ENCODE measurements around the gene TMEM243.

TMEM243 gene

GRCh38 chr7:87199700-87200450 is 19.7 kb downstream of the TMEM243 start:
- Mint-ChIP-seq H3K36me3 (peaks cover 68% of the 10 kb centered on the region), H3K9me3 (peaks cover 3% of the 10 kb centered on the region), H3K27me3 (no peaks in the 10 kb centered on the region), H3K4me1 (peaks cover 61% of the 10 kb centered on the region), H3K27ac (peak overlapping the region; percentile 29), H3K4me3 (no peak overlapping the region)
- ATAC-seq = no peak

GRCh38 chr7:87199241-87199640 is 20.3 kb downstream of the TMEM243 start:
- ATAC-seq = no peak
- Mint-ChIP-seq H3K36me3 (peaks cover 62% of the 10 kb centered on the region), H3K9me3 (peaks cover 3% of the 10 kb centered on the region), H3K27me3 (no peaks in the 10 kb centered on the region), H3K4me3 (no peak overlapping the region), H3K27ac (peak overlapping the region; percentile 29), H3K4me1 (peaks cover 61% of the 10 kb centered on the region)

- Mint-ChIP-seq H3K4me1 (peaks cover 34% of the 10 kb centered on the region), H3K36me3 (peaks cover 39% of the 10 kb centered on the region), H3K4me3 (no peak overlapping the region), H3K9me3 (no peaks in the 10 kb centered on the region), H3K27me3 (no peaks in the 10 kb centered on the region), H3K27ac (peak overlapping the region; percentile 35)
- no peak for ATAC-seq
These were observed 25.6 kb downstream of the TMEM243 start for GRCh38 chr7:87193912-87194311.

- Mint-ChIP-seq H3K4me1 (peaks cover 33% of the 10 kb centered on the region), H3K9me3 (no peaks in the 10 kb centered on the region), H3K36me3 (peaks cover 44% of the 10 kb centered on the region), H3K4me3 (no peak overlapping the region), H3K27me3 (no peaks in the 10 kb centered on the region), H3K27ac (peak overlapping the region; percentile 35)
- no peak for ATAC-seq
These were observed 26.6 kb downstream of the TMEM243 start for GRCh38 chr7:87192784-87193487.

- peaks cover 43% of the 10 kb centered on the region for H3K36me3 Mint-ChIP-seq
- peak overlapping the region; percentile 40 for H3K27ac Mint-ChIP-seq
- no peaks in the 10 kb centered on the region for H3K27me3 Mint-ChIP-seq
These were observed 28.7 kb downstream of the TMEM243 start for GRCh38 chr7:87190783-87191182.

GRCh38 chr7:87188930-87189329 is 30.6 kb downstream of the TMEM243 start:
- no peaks in the 10 kb centered on the region for H3K9me3 Mint-ChIP-seq
- ATAC-seq = no peak
- no peaks in the 10 kb centered on the region for H3K27me3 Mint-ChIP-seq

More at GRCh38 chr7:87190783-87191182, 28.7 kb downstream of the TMEM243 start:
- H3K9me3 Mint-ChIP-seq = no peaks in the 10 kb centered on the region
- ATAC-seq = no peak
- H3K4me3 Mint-ChIP-seq = no peak overlapping the region
- H3K4me1 Mint-ChIP-seq = peaks cover 27% of the 10 kb centered on the region

GRCh38 chr7:87187120-87187519 is 32.4 kb downstream of the TMEM243 start:
- Mint-ChIP-seq H3K4me3 (no peak overlapping the region), H3K9me3 (no peaks in the 10 kb centered on the region), H3K4me1 (peaks cover 25% of the 10 kb centered on the region), H3K36me3 (peaks cover 46% of the 10 kb centered on the region), H3K27ac (no peak overlapping the region), H3K27me3 (no peaks in the 10 kb centered on the region)
- no peak for ATAC-seq

More at GRCh38 chr7:87188930-87189329, 30.6 kb downstream of the TMEM243 start:
- H3K27ac Mint-ChIP-seq = peak overlapping the region; percentile 40
- H3K4me3 Mint-ChIP-seq = no peak overlapping the region
- H3K4me1 Mint-ChIP-seq = peaks cover 30% of the 10 kb centered on the region
- peaks cover 52% of the 10 kb centered on the region for H3K36me3 Mint-ChIP-seq

- Mint-ChIP-seq H3K36me3 (peaks cover 43% of the 10 kb centered on the region), H3K4me3 (no peak overlapping the region), H3K9me3 (no peaks in the 10 kb centered on the region), H3K27ac (no peak overlapping the region), H3K4me1 (peaks cover 12% of the 10 kb centered on the region), H3K27me3 (no peaks in the 10 kb centered on the region)
- ATAC-seq = no peak
These were observed 40.4 kb downstream of the TMEM243 start for GRCh38 chr7:87179180-87179579.

GRCh38 chr7:87178320-87178719 is 41.2 kb downstream of the TMEM243 start:
- Mint-ChIP-seq H3K27ac (no peak overlapping the region), H3K36me3 (peaks cover 42% of the 10 kb centered on the region), H3K9me3 (no peaks in the 10 kb centered on the region), H3K4me1 (peaks cover 6% of the 10 kb centered on the region), H3K4me3 (no peak overlapping the region), H3K27me3 (no peaks in the 10 kb centered on the region)
- ATAC-seq = no peak

GRCh38 chr7:87173471-87173870 is 46.1 kb downstream of the TMEM243 start:
- H3K27ac Mint-ChIP-seq = peak overlapping the region; percentile 17

GRCh38 chr7:87171282-87171934 is 48.1 kb downstream of the TMEM243 start:
- Mint-ChIP-seq H3K27me3 (no peaks in the 10 kb centered on the region), H3K4me3 (no peak overlapping the region), H3K4me1 (peaks cover 16% of the 10 kb centered on the region), H3K9me3 (no peaks in the 10 kb centered on the region), H3K27ac (no peak overlapping the region), H3K36me3 (peaks cover 64% of the 10 kb centered on the region)
- ATAC-seq = no peak

More at GRCh38 chr7:87173471-87173870, 46.1 kb downstream of the TMEM243 start:
- H3K36me3 Mint-ChIP-seq = peaks cover 59% of the 10 kb centered on the region
- no peak for ATAC-seq
- H3K27me3 Mint-ChIP-seq = no peaks in the 10 kb centered on the region
- H3K9me3 Mint-ChIP-seq = no peaks in the 10 kb centered on the region
- peaks cover 19% of the 10 kb centered on the region for H3K4me1 Mint-ChIP-seq
- no peak overlapping the region for H3K4me3 Mint-ChIP-seq

GRCh38 chr7:87170828-87171227 is 48.7 kb downstream of the TMEM243 start:
- no peak for ATAC-seq
- Mint-ChIP-seq H3K9me3 (no peaks in the 10 kb centered on the region), H3K27ac (peak overlapping the region; percentile 3), H3K27me3 (no peaks in the 10 kb centered on the region), H3K4me3 (no peak overlapping the region), H3K36me3 (peaks cover 64% of the 10 kb centered on the region), H3K4me1 (peaks cover 13% of the 10 kb centered on the region)

- Mint-ChIP-seq H3K9me3 (no peaks in the 10 kb centered on the region), H3K4me1 (peaks cover 30% of the 10 kb centered on the region), H3K27me3 (no peaks in the 10 kb centered on the region), H3K4me3 (no peak overlapping the region), H3K27ac (no peak overlapping the region), H3K36me3 (peaks cover 53% of the 10 kb centered on the region)
- no peak for ATAC-seq
These were observed 55.1 kb downstream of the TMEM243 start for GRCh38 chr7:87164433-87164832.

GRCh38 chr7:87159538-87159937 is 60.0 kb downstream of the TMEM243 start:
- Mint-ChIP-seq H3K27me3 (no peaks in the 10 kb centered on the region), H3K36me3 (peaks cover 17% of the 10 kb centered on the region), H3K27ac (no peak overlapping the region), H3K4me3 (no peak overlapping the region), H3K9me3 (no peaks in the 10 kb centered on the region), H3K4me1 (peaks cover 50% of the 10 kb centered on the region)
- ATAC-seq = no peak

GRCh38 chr7:87156709-87157108 is 62.8 kb downstream of the TMEM243 start:
- H3K9me3 Mint-ChIP-seq = no peaks in the 10 kb centered on the region
- no peaks in the 10 kb centered on the region for H3K27me3 Mint-ChIP-seq
- H3K4me1 Mint-ChIP-seq = peaks cover 55% of the 10 kb centered on the region
- ATAC-seq = no peak
- H3K36me3 Mint-ChIP-seq = peaks cover 15% of the 10 kb centered on the region
- H3K27ac Mint-ChIP-seq = no peak overlapping the region
- H3K4me3 Mint-ChIP-seq = no peak overlapping the region

All from stimulated activated memory B cell treated with anti-CD40 and anti-IgM and Interleukin-4, amounts not matched to agents 10 μg/mL and 1 μg/mL and 100 μg/mL, for 72 hours (primary cell).